K562 (cell line): ENCODE results near the gene DSCAM. TPM values are rescaled to one million over a fixed set of nuclear protein-coding genes. Genes with fewer than 3 reads are reported as not detected.

Source experiments
- ATAC-seq: fragments of 200-7000 bp; cut with Tn5 transposase; 3 replicates; pipeline ENCODE4 v1.9.1; 2020; ENCODE audit warnings: moderate library complexity
- BruUV-seq: library from RNA; stranded (reverse); fragments of 400-500 nt; replicated peaks from 2 replicates; lab custom pipeline; 2021; lab: Mats Ljungman, UMichigan
- CTCF ChIA-PET: fragments of 300-600 bp; formaldehyde crosslinking; extraction: SDS; loops from one replicate; lab custom pipeline; 2021; ENCODE audit warnings: low intra/inter-chr PET ratio; lab: Yijun Ruan, JAX
- POLR2A ChIA-PET: fragments of 300-600, 350-650 bp; sonication (Branson Sonifier 250); formaldehyde crosslinking; extraction: SDS; loops from one replicate; lab custom pipeline; 2021; ENCODE audit warnings: antibody characterized with exemption, inconsistent platforms; lab: Yijun Ruan, JAX
- DNase-seq, 4 experiments: peaks; one replicate each; pipeline versions ENCODE4 v3.0.0 to v3.0.0-alpha.2; 2011 to 2018; ENCODE audit warnings: low spot score in 3 of 4, mixed read lengths in 3 of 4; ENCODE audit errors: extremely low read depth in 1 of 4
- FAIRE-seq: peaks from 2 replicates; lab custom pipeline; 2011; peaks lifted over from hg19 to GRCh38; lab: Jason Lieb, UNC
- H2AFZ ChIP-seq: 2 replicates; pipeline ENCODE4 v1.6.0; 2011; ENCODE audit warnings: low read depth, low read length, control low read depth, inconsistent platforms
- H3K27ac ChIP-seq: fragments of 200-600 bp; 3 replicates; pipeline ENCODE4 v1.8.0; 2011; ENCODE audit warnings: low read depth, mild to moderate bottlenecking, control low read depth, inconsistent platforms, low read length, moderate library complexity, mixed read lengths; ENCODE audit errors: extremely low read depth
- H3K27me3 ChIP-seq, 2 experiments: fragments of 300-600 bp in 1 of 2; 2 replicates in 1 of 2; 3 replicates in 1 of 2; pipeline versions ENCODE4 v1.6.0 to v1.8.0; 2011; ENCODE audit warnings: inconsistent platforms in 2 of 2, low read length in 2 of 2, mild to moderate bottlenecking in 1 of 2, mixed read lengths in 1 of 2, moderate library complexity in 1 of 2; ENCODE audit not compliant: control insufficient read depth in 2 of 2, insufficient read depth in 2 of 2
- H3K36me3 ChIP-seq: fragments of 300-600 bp; 3 replicates; pipeline ENCODE4 v1.8.0; 2011; ENCODE audit warnings: mild to moderate bottlenecking, low read length, inconsistent platforms; ENCODE audit not compliant: control insufficient read depth, insufficient read depth
- H3K4me1 ChIP-seq, 2 experiments: fragments of 200-600 bp in 1 of 2; replicated peaks in 1 of 2; 2 replicates in 1 of 2; 3 replicates in 1 of 2; pipeline versions ENCODE4 v1.5.1 to v1.8.0; 2011; ENCODE audit warnings: inconsistent platforms in 2 of 2, low read length in 2 of 2, mild to moderate bottlenecking in 1 of 2, mixed read lengths in 1 of 2, moderate library complexity in 1 of 2; ENCODE audit not compliant: control insufficient read depth in 2 of 2, insufficient read depth in 2 of 2
- H3K4me2 ChIP-seq: 2 replicates; pipeline ENCODE4 v1.6.1; 2011; ENCODE audit warnings: low read length, control low read depth, inconsistent platforms, mixed read lengths; ENCODE audit not compliant: insufficient read depth
- H3K4me3 ChIP-seq: fragments of 200-600 bp; sonication (generic), shearing (Covaris generic); 2 replicates; pipeline ENCODE4 v1.5.1; 2016; ENCODE audit warnings: control low read depth, inconsistent platforms
- H3K79me2 ChIP-seq: fragments of 200-600 bp; 3 replicates; pipeline ENCODE4 v1.8.0; 2011; ENCODE audit warnings: low read length, inconsistent platforms; ENCODE audit not compliant: control insufficient read depth, insufficient read depth
- H3K9ac ChIP-seq, 2 experiments: 2 replicates each; pipeline versions ENCODE4 v1.6.0 to v1.6.1; 2011; ENCODE audit warnings: low read depth in 2 of 2, low read length in 2 of 2, control low read depth in 1 of 2, inconsistent platforms in 1 of 2, mild to moderate bottlenecking in 1 of 2, mixed read lengths in 1 of 2; ENCODE audit not compliant: insufficient read depth in 1 of 2
- H3K9me1 ChIP-seq: one replicate; pipeline ENCODE4 v1.6.0; 2011; ENCODE audit warnings: inconsistent platforms, mild to moderate bottlenecking, low read length, moderate library complexity; ENCODE audit not compliant: control insufficient read depth, insufficient read depth
- H3K9me3 ChIP-seq: replicated peaks from 2 replicates; pipeline ENCODE4 v1.5.1; 2011; ENCODE audit warnings: low read depth, low read length, inconsistent platforms; ENCODE audit not compliant: control insufficient read depth, insufficient read depth
- H4K20me1 ChIP-seq: replicated peaks from 2 replicates; pipeline ENCODE4 v1.6.1; 2011; ENCODE audit warnings: low read length, inconsistent platforms, mixed read lengths; ENCODE audit not compliant: control insufficient read depth, insufficient read depth
- ARHGAP35 ChIP-seq: fragments of 450-650 bp; IDR thresholded peaks from 2 replicates; pipeline ENCODE4 v1.6.1; 2018; ENCODE audit not compliant: partially characterized antibody
- CREBBP ChIP-seq: IDR thresholded peaks from one replicate; pipeline ENCODE4 v1.6.1; 2012; ENCODE audit warnings: low read depth, mild to moderate bottlenecking, control low read depth, inconsistent platforms, low read length
- DEAF1 ChIP-seq: fragments of 450-650 bp; formaldehyde crosslinking; IDR thresholded peaks from 2 replicates; pipeline ENCODE4 v1.4.0; 2020; ENCODE audit warnings: mild to moderate bottlenecking, moderate library complexity
- ETS2 ChIP-seq: IDR thresholded peaks from 2 replicates; pipeline ENCODE4 v1.6.1; 2016; ENCODE audit warnings: borderline replicate concordance, missing genetic modification characterization, mild to moderate bottlenecking, moderate library complexity, missing compliant biosample characterization; ENCODE audit not compliant: poor library complexity, severe bottlenecking
- HMGXB4 ChIP-seq: sonication (generic); formaldehyde crosslinking; IDR thresholded peaks from 2 replicates; pipeline ENCODE4 v1.8.1; 2023; ENCODE audit warnings: mild to moderate bottlenecking, missing genetic modification reagents
- JUND ChIP-seq, 2 experiments: IDR thresholded peaks; 2 replicates in 1 of 2; 3 replicates in 1 of 2; pipeline ENCODE4 v1.6.1; 2011; ENCODE audit warnings: borderline replicate concordance in 2 of 2, low read depth in 2 of 2, low read length in 2 of 2, improper control_type of control experiment in 1 of 2, missing biosample characterization in 1 of 2, missing genetic modification characterization in 1 of 2, missing genetic modification reagents in 1 of 2
- PKNOX1 ChIP-seq: fragments of 450-650 bp; IDR thresholded peaks from 2 replicates; pipeline ENCODE4 v1.6.1; 2016
- SIRT6 ChIP-seq: IDR thresholded peaks from one replicate; pipeline ENCODE4 v1.6.1; 2012; ENCODE audit warnings: low read depth, mild to moderate bottlenecking, control low read depth, inconsistent platforms, low read length, moderate library complexity
- SMAD2 ChIP-seq: fragments of 150-350 bp; IDR thresholded peaks from 2 replicates; pipeline ENCODE4 v1.6.1; 2014; ENCODE audit warnings: low read depth, mild to moderate bottlenecking, low read length
- TCF15 ChIP-seq: fragments of 250-450 bp; sonication (Bioruptor Pico); IDR thresholded peaks from 2 replicates; pipeline ENCODE4 v1.8.0; 2022; ENCODE audit warnings: moderate library complexity, mild to moderate bottlenecking, inconsistent platforms
- TRIM24 ChIP-seq, 2 experiments: fragments of 450-650 bp; IDR thresholded peaks; 2 replicates each; pipeline ENCODE4 v1.6.1; 2016
- ZNF280B ChIP-seq: fragments of 250-450 bp; sonication (Bioruptor Pico); IDR thresholded peaks from 2 replicates; pipeline ENCODE4 v1.5.1; 2021; ENCODE audit warnings: mild to moderate bottlenecking
- ZNF507 ChIP-seq: conservative IDR thresholded peaks from 2 replicates; pipeline ENCODE4 v1.6.1; 2017; ENCODE audit warnings: missing genetic modification characterization, missing compliant biosample characterization
- ZNF583 ChIP-seq: fragments of 250-450 bp; sonication (Bioruptor Pico); IDR thresholded peaks from 2 replicates; pipeline ENCODE4 v1.4.0; 2020
- WGBS: fragments of 100-300 bp; shearing (Covaris generic); methylation state at CpG from one replicate; pipeline ENCODE4 v1.1.6; 2016; ENCODE audit warnings: low coverage, mixed read lengths; ENCODE audit not compliant: insufficient coverage; ENCODE audit errors: missing lambda C conversion rate; 5-methylcytosine and 5-hydroxymethylcytosine counted together
- in situ Hi-C: fragments of 300-500 bp; cut with MboI; formaldehyde crosslinking; loops from 4 replicates; pipeline ENCODE4 v1.15.0; 2018; ENCODE audit warnings: inconsistent platforms, mixed read lengths
- intact Hi-C: fragments of 100-400 bp; cut with micrococcal nuclease; formaldehyde crosslinking; loops from 2 replicates; pipeline ENCODE4 v1.14.2; 2022
- polyA plus RNA-seq, 8 experiments: library from polyadenylated mRNA; depleted of rRNA in 4 of 8; stranded (reverse) in 5 of 8; unstranded in 3 of 8; fragments of >200 nt; fragmentation: Nextera tagmentation in 2 of 8; fragmentation: Illumina TruSeq in 1 of 8; extraction: Ambion mirVana in 2 of 8; extraction: Trizol in 1 of 8; gene quantifications; 2 replicates each; pipeline versions ENCODE4 v1.2.1 to v1.2.3, GENCODE V29; 2011 to 2014; ENCODE audit warnings: inconsistent platforms in 1 of 8, missing spikeins in 1 of 8
- total RNA-seq, 7 experiments: library from RNA; depleted of rRNA in 6 of 7; stranded (reverse); fragments of >200 nt in 6 of 7; fragmentation: Illumina TruSeq in 2 of 7; extraction: Trizol in 2 of 7; gene quantifications; 2 replicates each; pipeline versions ENCODE4 v1.2.1 to v1.2.3, GENCODE V29; 2011 to 2021; ENCODE audit warnings: low replicate concordance in 1 of 7

Gene DSCAM
- total and polyA plus RNA-seq, 9 of the 15 experiments (the other 6 are each of a cell fraction or from before 2014, with no cell fraction given), result not detected

GRCh38 chr21:40842197-40842552 lies 4.8 kb downstream of the DSCAM start:
- BruUV-seq, result no TSS peak
- Histone ChIP-seq H3K27ac (no peak overlapping the region), H3K27me3 (no peaks in the 10 kb centered on the region), H2AFZ (no peak overlapping the region), H3K4me1 (no peaks in the 10 kb centered on the region), H3K79me2 (no peaks in the 10 kb centered on the region), H3K4me3 (no peak overlapping the region), H4K20me1 (no peaks in the 10 kb centered on the region), H3K4me2 (no peak overlapping the region), H3K9ac (no peak overlapping the region), H3K9me3 (no peaks in the 10 kb centered on the region), H3K9me1 (no peaks in the 10 kb centered on the region), H3K36me3 (no peaks in the 10 kb centered on the region)
- ATAC-seq, result no peak
- ChIA-PET POLR2A (no interaction called here), CTCF (no interaction called here)
- WGBS, result 3% methylated on average over 11 of the region's 11 CpGs
- DNase-seq, result no peak
- FAIRE-seq, result no peak
- intact Hi-C loops, result no loop called here
- in situ Hi-C loops, result no loop called here
- TF ChIP-seq SIRT6 (no peak), ZNF280B (no peak), ETS2 (no peak), DEAF1 (CRISPR knock-in tag) (no peak), ZNF507 (no peak), TRIM24 (IDR thresholded peaks at IDR 0.05) (no peak), JUND (IDR thresholded peaks at IDR 0.05; ENCODE audit: borderline replicate concordance, low read depth, low read length) (no peak), JUND (tag; IDR thresholded peaks at IDR 0.05; ENCODE audit: borderline replicate concordance, low read depth, low read length) (no peak), SMAD2 (no peak), ARHGAP35 (no peak), ZNF583 (no peak), TCF15 (CRISPR knock-in tag) (no peak), CREBBP (no peak), PKNOX1 (no peak), HMGXB4 (CRISPR knock-in tag) (no peak)
